Progenitor cell of endocrine pancreas (in vitro differentiated cells): Measurements from ENCODE around the gene MYOD1. TPM values are rescaled to one million over a fixed set of nuclear protein-coding genes. Genes with fewer than 3 reads are reported as not detected.
A peak's percentile ranks its signal among the peaks of the same experiment; 100 is the strongest.

Source experiments
- DNase-seq: peaks from one replicate; pipeline ENCODE4 v3.0.0; 2021; ENCODE audit warnings: low spot score; ENCODE audit not compliant: unreplicated experiment
- H3K27ac Mint-ChIP-seq: 2 replicates; pipeline ENCODE4 v1.8.0; 2021; ENCODE audit warnings: mild to moderate bottlenecking, moderate library complexity, mixed read lengths
- H3K27me3 Mint-ChIP-seq: 2 replicates; pipeline ENCODE4 v1.8.0; 2021; ENCODE audit warnings: mixed read lengths
- H3K36me3 Mint-ChIP-seq: 2 replicates; pipeline ENCODE4 v1.8.0; 2022; ENCODE audit warnings: mixed read lengths; ENCODE audit not compliant: insufficient read depth
- H3K4me1 Mint-ChIP-seq: 2 replicates; pipeline ENCODE4 v1.8.0; 2021; ENCODE audit warnings: low read depth, mixed read lengths
- H3K4me3 Mint-ChIP-seq: 2 replicates; pipeline ENCODE4 v1.8.0; 2021; ENCODE audit warnings: low read depth, mild to moderate bottlenecking, moderate library complexity, mixed read lengths
- H3K9me3 Mint-ChIP-seq: 2 replicates; pipeline ENCODE4 v1.8.0; 2021; ENCODE audit warnings: low read depth, mixed read lengths
- CTCF ChIP-seq: fragments of 200-600 bp; sonication (generic); IDR thresholded peaks from one replicate; pipeline ENCODE4 v1.5.0; 2021; ENCODE audit warnings: antibody characterized with exemption, mild to moderate bottlenecking; ENCODE audit not compliant: unreplicated experiment
- total RNA-seq: library from RNA; stranded (reverse); gene quantifications from 2 replicates; pipeline ENCODE4 v1.2.1, GENCODE V29; 2021

The MYOD1 gene
- total RNA-seq, 1 donor from 2014 or later, result not detected

GRCh38 chr11:17692931-17693330, 26.4 kb upstream of the MYOD1 start:
- Mint-ChIP-seq H3K9me3 (no peaks in the 10 kb centered on the region), H3K4me1 (peaks cover 5% of the 10 kb centered on the region), H3K27me3 (peaks cover 17% of the 10 kb centered on the region), H3K4me3 (no peak overlapping the region), H3K36me3 (no peaks in the 10 kb centered on the region), H3K27ac (no peak overlapping the region)
- DNase-seq, result no peak
- TF ChIP-seq CTCF, result no peak

- Mint-ChIP-seq H3K27me3 (peaks cover 23% of the 10 kb centered on the region), H3K9me3 (no peaks in the 10 kb centered on the region), H3K4me3 (no peak overlapping the region), H3K27ac (no peak overlapping the region), H3K4me1 (peaks cover 5% of the 10 kb centered on the region), H3K36me3 (no peaks in the 10 kb centered on the region)
- no peak for DNase-seq
- no peak for TF ChIP-seq CTCF
These were observed 25.8 kb upstream of the MYOD1 start for GRCh38 chr11:17693531-17693930.

GRCh38 chr11:17694494-17695110, 24.8 kb upstream of the MYOD1 start:
- H3K27me3 Mint-ChIP-seq, result peaks cover 27% of the 10 kb centered on the region
- H3K27ac Mint-ChIP-seq, result no peak overlapping the region
- H3K4me1 Mint-ChIP-seq, result peaks cover 5% of the 10 kb centered on the region
- no peaks in the 10 kb centered on the region for H3K36me3 Mint-ChIP-seq
- no peak overlapping the region for H3K4me3 Mint-ChIP-seq
- H3K9me3 Mint-ChIP-seq, result no peaks in the 10 kb centered on the region
- no peak for DNase-seq
- no peak for TF ChIP-seq CTCF

GRCh38 chr11:17695454-17696441, 23.6 kb upstream of the MYOD1 start:
- H3K9me3 Mint-ChIP-seq, result no peaks in the 10 kb centered on the region
- no peaks in the 10 kb centered on the region for H3K36me3 Mint-ChIP-seq
- peaks cover 27% of the 10 kb centered on the region for H3K27me3 Mint-ChIP-seq
- peak overlapping the region; percentile 22 for H3K4me3 Mint-ChIP-seq
- peaks cover 5% of the 10 kb centered on the region for H3K4me1 Mint-ChIP-seq
- no peak for TF ChIP-seq CTCF
- DNase-seq, result no peak
- H3K27ac Mint-ChIP-seq, result no peak overlapping the region

DNA sequence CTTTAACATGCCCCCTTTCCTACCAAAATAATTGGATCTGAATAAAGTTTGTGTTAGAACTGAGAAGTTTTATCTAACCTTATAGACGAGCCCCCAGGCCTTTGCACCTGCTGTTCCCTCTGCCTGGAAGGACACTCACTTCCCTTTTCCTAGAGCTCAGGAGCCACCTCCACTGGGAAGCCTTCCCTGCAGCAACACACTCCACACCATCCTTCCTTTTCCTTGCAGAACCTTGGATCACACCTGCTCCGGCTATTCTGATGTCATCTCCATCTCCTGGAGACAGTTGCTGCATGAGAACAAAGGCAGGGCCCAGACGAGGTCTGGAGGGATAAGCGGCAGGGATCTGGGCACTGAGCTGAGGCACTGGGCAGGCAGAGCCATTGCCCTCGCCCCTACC, 22.6 kb upstream of the MYOD1 start:
- H3K4me3 Mint-ChIP-seq, result no peak overlapping the region
- TF ChIP-seq CTCF, result no peak
- peaks cover 27% of the 10 kb centered on the region for H3K27me3 Mint-ChIP-seq
- peaks cover 5% of the 10 kb centered on the region for H3K4me1 Mint-ChIP-seq
- no peak for DNase-seq
- H3K27ac Mint-ChIP-seq, result no peak overlapping the region
- no peaks in the 10 kb centered on the region for H3K36me3 Mint-ChIP-seq
- no peaks in the 10 kb centered on the region for H3K9me3 Mint-ChIP-seq
